HEK293 (cell line): ENCODE measurements around the gene TSPOAP1.
A peak's percentile ranks its signal among the peaks of the same experiment; 100 is the strongest.

Experiments used
- CTCF ChIA-PET: fragments of 350-600 bp; formaldehyde crosslinking; extraction: SDS; loops from one replicate; lab custom pipeline; 2021; ENCODE audit warnings: antibody characterized with exemption; lab: Yijun Ruan, JAX
- POLR2A ChIA-PET: fragments of 300-600 bp; formaldehyde crosslinking; extraction: SDS; loops from one replicate; lab custom pipeline; 2020; ENCODE audit warnings: antibody characterized with exemption, inconsistent platforms; lab: Yijun Ruan, JAX
- H3K27ac ChIP-seq: fragments of 200-500 bp; sonication (Bioruptor generic); 2 replicates; pipeline ENCODE4 v1.5.1; 2014; ENCODE audit warnings: low read depth, low read length, control low read depth, inconsistent platforms; ENCODE audit errors: extremely low read depth
- H3K36me3 ChIP-seq, 2 experiments: fragments of 200-500 bp in 1 of 2; sonication (Bioruptor generic) in 1 of 2; 1 replicate in 1 of 2; 2 replicates in 1 of 2; pipeline ENCODE4 v1.5.1; 2014 to 2017; ENCODE audit warnings: inconsistent platforms in 2 of 2, low read length in 2 of 2; ENCODE audit not compliant: control insufficient read depth in 2 of 2, insufficient read depth in 1 of 2
- H3K4me1 ChIP-seq: fragments of 200-500 bp; sonication (Bioruptor generic); 2 replicates; pipeline ENCODE4 v1.5.1; 2014; ENCODE audit warnings: mild to moderate bottlenecking, low read length, inconsistent platforms; ENCODE audit not compliant: control insufficient read depth, insufficient read depth
- H3K4me3 ChIP-seq: 2 replicates; pipeline ENCODE4 v1.5.1; 2011; ENCODE audit warnings: low read depth, mild to moderate bottlenecking, control low read depth, low read length, moderate library complexity
- H3K9me3 ChIP-seq: fragments of 200-500 bp; sonication (Bioruptor generic); 2 replicates; pipeline ENCODE4 v1.5.1; 2014; ENCODE audit warnings: low read depth, low read length, inconsistent platforms; ENCODE audit not compliant: control insufficient read depth, insufficient read depth
- EGR2 ChIP-seq: fragments of 450-650 bp; formaldehyde crosslinking; IDR thresholded peaks from 2 replicates; pipeline ENCODE4 v1.5.1; 2016; ENCODE audit warnings: low read depth, missing biosample characterization, missing genetic modification characterization
- GFI1B ChIP-seq: fragments of 450-650 bp; formaldehyde crosslinking; IDR thresholded peaks from 2 replicates; pipeline ENCODE4 v1.5.1; 2016; ENCODE audit warnings: missing biosample characterization, missing genetic modification characterization
- MEIS1 ChIP-seq: sonication (generic); formaldehyde crosslinking; IDR thresholded peaks from 2 replicates; pipeline ENCODE4 v1.8.1; 2022; ENCODE audit warnings: missing genetic modification reagents, mild to moderate bottlenecking, borderline replicate concordance
- OSR2 ChIP-seq: fragments of 450-650 bp; formaldehyde crosslinking; IDR thresholded peaks from 2 replicates; pipeline ENCODE4 v1.5.1; 2016; ENCODE audit warnings: missing biosample characterization, missing genetic modification characterization
- ZBTB21 ChIP-seq: fragments of 450-650 bp; formaldehyde crosslinking; IDR thresholded peaks from 2 replicates; pipeline ENCODE4 v1.5.1; 2017; ENCODE audit warnings: missing biosample characterization, missing genetic modification characterization
- ZFP69B ChIP-seq: fragments of 450-650 bp; formaldehyde crosslinking; IDR thresholded peaks from 2 replicates; pipeline ENCODE4 v1.5.1; 2016; ENCODE audit warnings: missing biosample characterization, missing genetic modification characterization
- ZIC2 ChIP-seq: fragments of 450-650 bp; formaldehyde crosslinking; IDR thresholded peaks from 2 replicates; pipeline ENCODE4 v1.5.1; 2016; ENCODE audit warnings: missing biosample characterization, missing genetic modification characterization
- ZNF302 ChIP-seq: fragments of 450-650 bp; formaldehyde crosslinking; IDR thresholded peaks from 2 replicates; pipeline ENCODE4 v1.5.1; 2016; ENCODE audit warnings: missing biosample characterization, missing genetic modification characterization, low read depth
- ZNF843 ChIP-seq: fragments of 450-650 bp; formaldehyde crosslinking; IDR thresholded peaks from 2 replicates; pipeline ENCODE4 v1.5.1; 2016; ENCODE audit warnings: missing biosample characterization, missing genetic modification characterization
- TF ChIP-seq, protein P1 (sequence below): fragments of 450-650 bp; formaldehyde crosslinking; IDR thresholded peaks from 2 replicates; pipeline ENCODE4 v1.5.1; 2016; ENCODE audit warnings: missing biosample characterization, missing genetic modification characterization
- TF ChIP-seq, protein P2 (sequence below): fragments of 450-650 bp; formaldehyde crosslinking; IDR thresholded peaks from 2 replicates; pipeline ENCODE4 v1.5.1; 2016; ENCODE audit warnings: missing biosample characterization, missing genetic modification characterization

The TSPOAP1 gene

DNA sequence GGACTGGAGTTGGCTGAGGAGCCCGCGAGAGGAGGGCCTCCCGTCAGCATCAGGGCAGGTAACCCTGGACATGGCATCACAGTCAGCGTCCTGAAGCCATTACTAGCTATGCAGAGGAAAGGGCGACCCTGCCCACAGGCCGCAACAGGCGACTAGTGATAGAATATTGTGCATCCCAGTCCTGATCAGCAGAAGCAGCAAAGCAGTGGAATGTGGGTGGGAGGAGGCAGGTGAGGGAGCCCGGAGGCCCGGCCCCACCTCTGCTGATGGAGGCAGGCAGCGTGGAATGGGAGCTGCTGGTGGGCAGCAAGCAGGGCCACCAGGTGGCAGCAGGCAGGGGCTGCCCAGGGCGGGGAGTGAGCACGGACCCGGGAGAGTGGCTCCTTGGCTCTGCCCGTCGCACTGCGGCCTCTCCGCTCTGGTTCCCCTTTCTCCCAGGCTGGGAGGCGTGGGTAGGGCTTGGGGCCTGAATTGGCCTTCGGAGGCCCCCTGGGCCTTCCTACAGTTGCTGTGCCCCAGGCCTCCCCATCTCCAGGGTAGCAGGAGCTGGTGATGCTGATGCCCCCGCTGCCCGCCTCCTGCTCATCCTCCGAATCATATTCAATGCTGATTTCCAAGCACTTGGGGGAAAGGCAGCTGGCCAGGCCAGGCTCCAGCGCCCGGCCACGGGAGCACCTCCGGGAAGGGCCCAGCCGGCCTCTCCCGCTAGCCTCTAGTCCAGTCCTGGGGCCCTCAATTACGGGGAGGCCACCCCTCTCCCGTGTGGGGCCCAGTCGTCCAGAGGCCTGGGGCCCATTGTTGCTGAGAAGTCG lies 20.2 kb downstream of the TSPOAP1 start:
- H3K9me3 ChIP-seq, result no peaks in the 10 kb centered on the region
- TF ChIP-seq, protein P1, sequence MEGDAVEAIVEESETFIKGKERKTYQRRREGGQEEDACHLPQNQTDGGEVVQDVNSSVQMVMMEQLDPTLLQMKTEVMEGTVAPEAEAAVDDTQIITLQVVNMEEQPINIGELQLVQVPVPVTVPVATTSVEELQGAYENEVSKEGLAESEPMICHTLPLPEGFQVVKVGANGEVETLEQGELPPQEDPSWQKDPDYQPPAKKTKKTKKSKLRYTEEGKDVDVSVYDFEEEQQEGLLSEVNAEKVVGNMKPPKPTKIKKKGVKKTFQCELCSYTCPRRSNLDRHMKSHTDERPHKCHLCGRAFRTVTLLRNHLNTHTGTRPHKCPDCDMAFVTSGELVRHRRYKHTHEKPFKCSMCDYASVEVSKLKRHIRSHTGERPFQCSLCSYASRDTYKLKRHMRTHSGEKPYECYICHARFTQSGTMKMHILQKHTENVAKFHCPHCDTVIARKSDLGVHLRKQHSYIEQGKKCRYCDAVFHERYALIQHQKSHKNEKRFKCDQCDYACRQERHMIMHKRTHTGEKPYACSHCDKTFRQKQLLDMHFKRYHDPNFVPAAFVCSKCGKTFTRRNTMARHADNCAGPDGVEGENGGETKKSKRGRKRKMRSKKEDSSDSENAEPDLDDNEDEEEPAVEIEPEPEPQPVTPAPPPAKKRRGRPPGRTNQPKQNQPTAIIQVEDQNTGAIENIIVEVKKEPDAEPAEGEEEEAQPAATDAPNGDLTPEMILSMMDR (tag by site-specific recombination), result peak; percentile 75
- TF ChIP-seq EGR2 (tag by site-specific recombination), result peak; percentile 30; the same call in 1 of the 2 replicates
- TF ChIP-seq ZBTB21, result no peak
- TF ChIP-seq, all 188 proteins: peak for 2
- no peak overlapping the region for H3K4me3 ChIP-seq
- no peaks in the 10 kb centered on the region for H3K4me1 ChIP-seq
- ChIA-PET POLR2A (interaction anchor here (1.0 to 1.2 kb wide), 2 partner anchors 9 to 44 kb away, joined by 3 to 5 read pairs; partner anchors contain the start of gene SUPT4H1), CTCF (interaction anchor here (0.6 to 2.4 kb wide), 15 partner anchors 9 to 408 kb away, joined by 3 to 10 read pairs (median 3); partner anchors contain the start of gene MKS1)
- H3K27ac ChIP-seq, result no peak overlapping the region
- H3K36me3 ChIP-seq, result no peaks in the 10 kb centered on the region

DNA sequence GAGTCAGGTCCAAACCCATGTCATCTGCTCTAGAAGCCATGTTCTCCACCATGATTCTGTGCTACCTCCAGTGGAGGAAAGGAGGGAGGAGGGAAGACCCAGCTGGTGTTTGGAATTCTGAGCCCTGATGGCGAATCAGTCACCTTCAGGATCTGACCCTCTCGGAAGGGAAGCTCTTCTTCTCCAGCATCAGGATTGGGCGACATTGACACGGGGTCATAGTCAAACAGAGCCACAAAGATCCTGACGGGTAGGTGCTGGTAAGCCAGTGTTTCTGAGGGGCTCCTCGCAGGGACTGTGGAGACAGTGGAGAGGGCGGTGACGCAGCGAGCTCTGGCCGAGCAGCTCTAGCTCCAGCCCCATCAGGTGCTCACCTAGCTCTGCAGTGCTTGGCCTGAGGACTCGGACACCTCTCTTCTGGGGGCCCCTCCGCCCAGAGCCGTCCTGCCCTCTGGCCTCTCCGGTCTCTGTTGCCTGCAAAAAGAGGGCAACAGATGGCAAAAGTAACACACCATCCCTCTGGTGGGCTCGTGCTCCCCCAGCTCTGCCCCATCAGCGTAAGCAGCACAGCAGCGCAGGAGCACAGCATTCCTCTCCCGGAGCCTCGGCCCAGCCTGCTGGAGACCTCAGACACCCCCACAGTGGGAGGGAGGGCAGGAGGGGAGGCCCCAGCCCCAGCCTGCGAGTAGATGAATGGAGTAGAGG lies 21.0 kb downstream of the TSPOAP1 start:
- Histone ChIP-seq H3K27ac (no peak overlapping the region), H3K36me3 (no peaks in the 10 kb centered on the region), H3K4me1 (no peaks in the 10 kb centered on the region), H3K4me3 (no peak overlapping the region), H3K9me3 (no peaks in the 10 kb centered on the region)
- no peak for TF ChIP-seq ZNF843 (tag by site-specific recombination)
- TF ChIP-seq, protein P2, sequence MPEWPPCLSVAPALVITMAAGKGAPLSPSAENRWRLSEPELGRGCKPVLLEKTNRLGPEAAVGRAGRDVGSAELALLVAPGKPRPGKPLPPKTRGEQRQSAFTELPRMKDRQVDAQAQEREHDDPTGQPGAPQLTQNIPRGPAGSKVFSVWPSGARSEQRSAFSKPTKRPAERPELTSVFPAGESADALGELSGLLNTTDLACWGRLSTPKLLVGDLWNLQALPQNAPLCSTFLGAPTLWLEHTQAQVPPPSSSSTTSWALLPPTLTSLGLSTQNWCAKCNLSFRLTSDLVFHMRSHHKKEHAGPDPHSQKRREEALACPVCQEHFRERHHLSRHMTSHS (tag by site-specific recombination), result no peak
- TF ChIP-seq ZFP69B (tag by site-specific recombination), result no peak
- TF ChIP-seq ZNF302 (tag by site-specific recombination), result no peak
- no peak for TF ChIP-seq EGR2 (tag by site-specific recombination)
- TF ChIP-seq OSR2 (tag by site-specific recombination), result no peak
- no peak for TF ChIP-seq MEIS1 (CRISPR knock-in tag)
- no peak for TF ChIP-seq ZIC2 (tag by site-specific recombination)
- POLR2A ChIA-PET, result interaction anchor here (1.2 kb wide), 1 partner anchor 45 kb away, joined by 5 read pairs; the partner anchor contains the start of gene SUPT4H1
- CTCF ChIA-PET, result interaction anchor here (0.6 to 2.4 kb wide), 13 partner anchors 8 to 144 kb away, joined by 3 to 10 read pairs (median 3); partner anchors contain the start of gene MKS1

DNA sequence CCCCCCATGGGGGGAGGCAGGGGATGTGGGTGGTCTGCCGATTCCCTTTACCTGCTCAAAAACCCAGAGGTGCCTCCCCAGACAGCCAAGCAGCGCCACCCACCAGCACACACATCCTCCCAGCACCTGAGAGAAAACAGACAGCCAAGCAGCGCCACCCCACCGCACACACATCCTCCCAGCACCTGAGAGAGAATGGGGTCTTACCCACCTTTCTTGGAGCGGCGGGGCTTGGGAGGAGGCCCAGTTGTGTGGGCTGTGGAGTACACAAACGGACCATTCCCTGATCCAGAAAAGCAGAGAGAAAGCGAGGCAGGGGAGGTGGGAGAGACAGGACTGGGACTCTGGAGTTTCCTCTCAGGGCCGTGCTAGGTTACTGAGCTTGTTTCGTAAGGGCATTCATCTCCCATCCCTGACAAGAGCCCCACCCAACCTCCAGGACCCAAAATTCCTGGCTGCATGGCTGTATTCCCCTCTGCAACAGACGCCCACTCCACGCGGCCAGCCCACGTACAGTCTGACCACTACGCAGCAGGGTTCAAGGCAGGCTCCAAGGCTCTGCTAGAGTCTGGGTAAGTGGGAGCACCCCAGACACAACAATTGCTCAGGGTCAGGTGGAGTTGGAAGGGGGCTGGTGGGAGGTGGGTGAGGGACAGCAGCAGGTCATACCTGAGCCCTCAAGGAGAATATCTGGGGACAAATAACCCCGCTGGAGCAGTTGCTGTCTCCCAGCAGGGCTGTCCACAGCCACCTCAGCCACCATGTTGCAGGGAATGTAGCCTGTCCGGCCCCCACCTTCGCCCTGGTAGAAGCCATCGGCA lies 22.3 kb downstream of the TSPOAP1 start:
- ChIA-PET POLR2A (no interaction called here), CTCF (interaction anchor here (0.6 to 4.7 kb wide), 5 partner anchors 11 to 143 kb away, joined by 3 to 50 read pairs (median 4); no protein-coding TSS in a partner anchor)
- H3K4me1 ChIP-seq, result no peaks in the 10 kb centered on the region

More for the DNA sequence above, 22.3 kb downstream of the TSPOAP1 start:
- no peaks in the 10 kb centered on the region for H3K36me3 ChIP-seq
- no peak overlapping the region for H3K27ac ChIP-seq
- TF ChIP-seq EGR2 (tag by site-specific recombination) (0 out of 2 replicates have a peak, but pooled peaks have one; percentile 26), GFI1B (no peak)
- no peak overlapping the region for H3K4me3 ChIP-seq
- H3K9me3 ChIP-seq, result no peaks in the 10 kb centered on the region
